Hepatocyte (in vitro differentiated cells): ENCODE results near the gene AMOTL1. TPM values are rescaled to one million over a fixed set of nuclear protein-coding genes. Genes with fewer than 3 reads are reported as not detected.

Experiments
- DNase-seq: peaks from one replicate; pipeline ENCODE4 v3.0.0-alpha.2; 2016; ENCODE audit warnings: low spot score
- H2AFZ ChIP-seq: fragments of 200-600 bp; sonication (generic); 2 replicates; pipeline ENCODE4 v1.6.0; 2016; ENCODE audit warnings: antibody characterized with exemption, mild to moderate bottlenecking
- H3K27ac ChIP-seq: fragments of 200-600 bp; sonication (generic); 2 replicates; pipeline ENCODE4 v1.5.1; 2016; ENCODE audit warnings: mild to moderate bottlenecking
- H3K27me3 ChIP-seq: fragments of 200-600 bp; sonication (generic); 2 replicates; pipeline ENCODE4 v1.6.1; 2016
- H3K36me3 ChIP-seq: fragments of 200-600 bp; sonication (generic); replicated peaks from 2 replicates; pipeline ENCODE4 v1.5.1; 2016; ENCODE audit warnings: low read depth; ENCODE audit not compliant: insufficient read depth
- H3K4me1 ChIP-seq: fragments of 200-600 bp; sonication (generic); 2 replicates; pipeline ENCODE4 v1.5.1; 2016; ENCODE audit warnings: mild to moderate bottlenecking, moderate library complexity; ENCODE audit not compliant: insufficient read depth
- H3K4me2 ChIP-seq: fragments of 200-600 bp; sonication (generic); 2 replicates; pipeline ENCODE4 v1.6.0; 2016
- H3K4me3 ChIP-seq: fragments of 200-600 bp; sonication (generic); 2 replicates; pipeline ENCODE4 v1.5.1; 2016; ENCODE audit warnings: mild to moderate bottlenecking
- H3K79me2 ChIP-seq: fragments of 200-600 bp; sonication (generic); 2 replicates; pipeline ENCODE4 v1.6.0; 2017; ENCODE audit warnings: mild to moderate bottlenecking
- H3K9me2 ChIP-seq: fragments of 200-600 bp; sonication (generic); replicated peaks from 2 replicates; pipeline ENCODE4 v1.6.0; 2017; ENCODE audit warnings: mild to moderate bottlenecking; ENCODE audit not compliant: insufficient read depth
- H3K9me3 ChIP-seq: fragments of 200-600 bp; sonication (generic); 2 replicates; pipeline ENCODE4 v1.5.1; 2016; ENCODE audit warnings: low read depth, mild to moderate bottlenecking
- H4K20me1 ChIP-seq: fragments of 200-600 bp; sonication (generic); 2 replicates; pipeline ENCODE4 v1.6.0; 2016; ENCODE audit warnings: mild to moderate bottlenecking; ENCODE audit not compliant: insufficient read depth, poor library complexity, severe bottlenecking
- CTCF ChIP-seq: fragments of 200-600 bp; sonication (generic); IDR thresholded peaks from 2 replicates; pipeline ENCODE4 v1.5.1; 2016; ENCODE audit warnings: antibody characterized with exemption, mild to moderate bottlenecking; ENCODE audit not compliant: poor library complexity
- EZH2 ChIP-seq: fragments of 200-600 bp; sonication (generic); IDR thresholded peaks from 2 replicates; pipeline ENCODE4 v1.6.1; 2016; ENCODE audit warnings: antibody characterized with exemption, mild to moderate bottlenecking, borderline replicate concordance
- EZH2phosphoT487 ChIP-seq: fragments of 200-600 bp; sonication (generic); IDR thresholded peaks from one replicate; pipeline ENCODE4 v1.6.1; 2018; ENCODE audit warnings: antibody characterized with exemption, mild to moderate bottlenecking, low read depth, moderate library complexity; ENCODE audit not compliant: unreplicated experiment, severe bottlenecking
- WGBS: methylation state at CpG from one replicate; pipeline ENCODE4 v1.1.6; 2016; ENCODE audit warnings: low lambda C conversion rate; ENCODE audit errors: missing lambda C conversion rate; 5-methylcytosine and 5-hydroxymethylcytosine counted together
- polyA plus RNA-seq: library from polyadenylated mRNA; unstranded; fragments of >200 nt; fragmentation: Nextera tagmentation; extraction: Ambion mirVana; gene quantifications from 2 replicates; pipeline ENCODE4 v1.2.1, GENCODE V29; 2016
- total RNA-seq: library from RNA; depleted of rRNA; stranded (reverse); fragments of >200 nt; gene quantifications from 2 replicates; pipeline ENCODE4 v1.2.3, GENCODE V29; 2014

The AMOTL1 gene, protein sequence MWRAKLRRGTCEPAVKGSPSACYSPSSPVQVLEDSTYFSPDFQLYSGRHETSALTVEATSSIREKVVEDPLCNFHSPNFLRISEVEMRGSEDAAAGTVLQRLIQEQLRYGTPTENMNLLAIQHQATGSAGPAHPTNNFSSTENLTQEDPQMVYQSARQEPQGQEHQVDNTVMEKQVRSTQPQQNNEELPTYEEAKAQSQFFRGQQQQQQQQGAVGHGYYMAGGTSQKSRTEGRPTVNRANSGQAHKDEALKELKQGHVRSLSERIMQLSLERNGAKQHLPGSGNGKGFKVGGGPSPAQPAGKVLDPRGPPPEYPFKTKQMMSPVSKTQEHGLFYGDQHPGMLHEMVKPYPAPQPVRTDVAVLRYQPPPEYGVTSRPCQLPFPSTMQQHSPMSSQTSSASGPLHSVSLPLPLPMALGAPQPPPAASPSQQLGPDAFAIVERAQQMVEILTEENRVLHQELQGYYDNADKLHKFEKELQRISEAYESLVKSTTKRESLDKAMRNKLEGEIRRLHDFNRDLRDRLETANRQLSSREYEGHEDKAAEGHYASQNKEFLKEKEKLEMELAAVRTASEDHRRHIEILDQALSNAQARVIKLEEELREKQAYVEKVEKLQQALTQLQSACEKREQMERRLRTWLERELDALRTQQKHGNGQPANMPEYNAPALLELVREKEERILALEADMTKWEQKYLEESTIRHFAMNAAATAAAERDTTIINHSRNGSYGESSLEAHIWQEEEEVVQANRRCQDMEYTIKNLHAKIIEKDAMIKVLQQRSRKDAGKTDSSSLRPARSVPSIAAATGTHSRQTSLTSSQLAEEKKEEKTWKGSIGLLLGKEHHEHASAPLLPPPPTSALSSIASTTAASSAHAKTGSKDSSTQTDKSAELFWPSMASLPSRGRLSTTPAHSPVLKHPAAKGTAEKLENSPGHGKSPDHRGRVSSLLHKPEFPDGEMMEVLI
- 46.7 and 57.7 TPM in 2 replicates for total RNA-seq
- polyA plus RNA-seq, result 22.1 and 23.8 TPM in 2 replicates

DNA sequence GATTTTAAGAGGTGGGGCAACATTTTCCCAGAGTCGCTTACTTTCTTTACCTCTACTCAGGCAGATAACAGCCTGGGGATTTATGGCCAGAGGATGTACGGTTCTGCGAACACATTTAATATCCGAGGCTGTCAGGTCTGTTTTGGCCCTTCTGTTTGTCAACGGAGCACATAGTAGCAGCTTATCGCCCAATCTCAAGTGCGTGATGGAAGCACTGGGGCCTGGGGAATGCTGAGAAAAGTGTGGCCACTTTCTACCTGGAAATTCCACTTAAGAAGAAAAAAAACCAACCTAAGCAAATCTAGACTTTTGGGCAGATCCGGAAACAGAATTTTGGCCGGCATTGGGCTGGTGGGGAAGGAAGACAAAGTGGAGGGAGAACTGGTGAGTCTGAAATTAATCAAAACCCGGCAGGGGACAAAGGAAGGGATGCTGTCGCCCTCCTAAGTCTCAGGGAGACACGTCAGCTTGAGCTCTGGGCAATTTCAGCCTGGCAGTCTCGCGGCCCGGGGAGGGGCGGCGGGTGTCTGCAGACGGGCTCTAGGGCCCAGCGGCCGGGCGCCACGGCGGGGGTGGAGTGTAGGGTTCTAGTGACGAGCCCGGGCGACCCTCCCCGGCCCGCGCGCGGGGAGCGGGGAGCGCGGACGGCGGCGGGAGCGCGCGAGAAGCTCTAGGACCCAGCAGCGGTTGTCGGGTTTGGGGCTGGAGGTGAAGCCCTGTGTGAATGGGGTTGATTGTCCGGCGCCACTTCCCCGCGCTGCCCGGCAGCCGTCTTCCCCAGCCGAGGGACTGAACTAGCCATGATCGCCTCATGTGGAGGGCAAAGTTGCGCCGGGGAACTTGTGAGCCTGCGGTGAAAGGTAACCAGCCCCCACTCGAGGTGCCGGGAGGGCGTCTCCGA, at the start of gene AMOTL1:
AMOTL1 (plus strand) TSS at position 656 of the 901 bp plus-strand sequence; CDS start at position 812, 156 bp downstream.
- H2AFZ ChIP-seq, result peak within 1 kb of the TSS; percentile 61
- 2% methylated on average over 43 of the region's 57 CpGs for WGBS

GRCh38 chr11:94719876-94720275, 48.3 kb upstream of the AMOTL1 start:
- no peak for TF ChIP-seq CTCF
- TF ChIP-seq EZH2, result no peak
- TF ChIP-seq EZH2phosphoT487, result no peak
- no peaks in the 10 kb centered on the region for H3K9me2 ChIP-seq
- WGBS, result 93% methylated on average over 3 of the region's 3 CpGs
- no peak overlapping the region for H3K4me3 ChIP-seq
- no peaks in the 10 kb centered on the region for H3K4me1 ChIP-seq
- no peak overlapping the region for H3K27ac ChIP-seq
- no peaks in the 10 kb centered on the region for H3K79me2 ChIP-seq
- no peaks in the 10 kb centered on the region for H4K20me1 ChIP-seq
- no peaks in the 10 kb centered on the region for H3K36me3 ChIP-seq
- no peak for DNase-seq
- no peak overlapping the region for H2AFZ ChIP-seq
- H3K9me3 ChIP-seq, result no peaks in the 10 kb centered on the region
- no peaks in the 10 kb centered on the region for H3K27me3 ChIP-seq
- no peak overlapping the region for H3K4me2 ChIP-seq

More for the DNA sequence above, at the start of gene AMOTL1:
- peak within 1 kb of the TSS; percentile 74 for H3K4me2 ChIP-seq
- DNase-seq, result peak; percentile 96
- H3K79me2 ChIP-seq, result peaks cover 46% of the 10 kb centered on the region
- H3K4me3 ChIP-seq, result peak within 1 kb of the TSS; percentile 94
- peaks cover 31% of the 10 kb centered on the region for H4K20me1 ChIP-seq
- TF ChIP-seq EZH2, result no peak
- TF ChIP-seq CTCF, result peak; percentile 26
- TF ChIP-seq EZH2phosphoT487, result no peak
- no peaks in the 10 kb centered on the region for H3K9me2 ChIP-seq
- no peaks in the 10 kb centered on the region for H3K27me3 ChIP-seq
- H3K27ac ChIP-seq, result peak within 1 kb of the TSS; percentile 100
- no peaks in the 10 kb centered on the region for H3K9me3 ChIP-seq
- H3K36me3 ChIP-seq, result no peaks in the 10 kb centered on the region
- peaks cover 38% of the 10 kb centered on the region for H3K4me1 ChIP-seq

DNA sequence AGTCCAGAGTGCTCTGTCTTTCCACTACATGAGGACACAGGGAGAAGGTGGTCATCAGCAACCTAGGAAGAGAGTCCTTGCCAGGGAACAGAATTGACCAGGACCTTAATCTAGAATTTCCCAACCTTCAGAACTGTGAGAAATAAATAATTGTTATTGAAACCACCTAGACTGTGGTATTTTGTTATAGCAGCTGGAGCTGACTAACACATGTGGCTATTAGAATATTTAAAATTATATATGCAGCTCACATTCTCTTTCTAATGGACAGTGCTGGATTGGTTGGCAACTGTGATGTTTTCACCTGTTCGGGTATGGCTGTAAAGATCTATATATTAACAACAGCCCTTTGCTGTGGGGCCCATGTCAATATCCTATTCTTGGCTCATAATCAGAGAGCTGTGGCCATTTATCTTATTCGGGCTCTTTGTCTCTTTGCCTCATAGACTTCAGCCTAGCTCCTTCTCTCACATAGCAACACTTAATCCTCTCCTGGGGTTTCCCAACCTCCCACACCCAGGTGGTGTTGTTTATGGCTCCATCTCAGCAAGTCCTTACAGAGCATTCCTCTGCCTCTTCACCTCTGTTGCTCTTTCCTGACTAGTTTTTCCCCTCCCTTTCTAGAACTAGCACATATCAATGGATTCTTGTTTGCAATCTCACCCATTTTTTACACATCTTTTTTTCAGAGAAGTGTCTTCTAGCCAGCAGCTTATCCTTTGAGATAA, 46.4 kb upstream of the AMOTL1 start:
- no peak for TF ChIP-seq EZH2phosphoT487
- no peak for TF ChIP-seq CTCF
- TF ChIP-seq EZH2, result no peak
- no peak overlapping the region for H2AFZ ChIP-seq
- H3K36me3 ChIP-seq, result no peaks in the 10 kb centered on the region
- no peaks in the 10 kb centered on the region for H3K79me2 ChIP-seq
- DNase-seq, result peak; percentile 57
- H3K27me3 ChIP-seq, result no peaks in the 10 kb centered on the region
- no peak overlapping the region for H3K4me3 ChIP-seq
- H3K9me3 ChIP-seq, result no peaks in the 10 kb centered on the region
- no peaks in the 10 kb centered on the region for H3K9me2 ChIP-seq
- H3K27ac ChIP-seq, result peak overlapping the region; percentile 50
- no peaks in the 10 kb centered on the region for H4K20me1 ChIP-seq
- no peaks in the 10 kb centered on the region for H3K4me1 ChIP-seq
- no peak overlapping the region for H3K4me2 ChIP-seq
- WGBS, result 65% methylated on average over 2 of the region's 2 CpGs
